ENCODE measurements around the gene JMY.
"Not testable (repeated sequence)": the region's sequence is repeated elsewhere in the genome, so short reads cannot be mapped to it uniquely, and the experiment has no call there.

DNA sequence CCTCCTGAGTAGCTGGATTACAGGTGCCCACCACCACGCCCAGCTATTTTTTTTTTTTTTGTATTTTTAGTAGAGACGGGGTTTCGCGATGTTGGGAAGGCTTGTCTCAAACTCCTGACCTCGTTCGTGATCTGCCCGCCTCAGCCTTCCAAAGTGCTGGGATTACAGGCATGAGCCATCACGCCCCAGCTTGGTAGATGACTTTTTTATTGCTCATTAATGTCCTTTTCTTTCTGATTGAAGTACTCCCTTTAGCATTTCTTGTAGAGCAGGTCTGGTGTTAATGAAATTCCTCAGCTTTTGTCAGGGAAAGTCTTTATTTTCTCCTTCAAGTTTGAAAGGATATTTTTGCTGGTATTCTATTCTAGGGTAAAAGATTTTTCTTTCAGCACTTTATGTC is 18.1 kb downstream of the JMY start:
- TF ChIP-seq, protein P1, sequence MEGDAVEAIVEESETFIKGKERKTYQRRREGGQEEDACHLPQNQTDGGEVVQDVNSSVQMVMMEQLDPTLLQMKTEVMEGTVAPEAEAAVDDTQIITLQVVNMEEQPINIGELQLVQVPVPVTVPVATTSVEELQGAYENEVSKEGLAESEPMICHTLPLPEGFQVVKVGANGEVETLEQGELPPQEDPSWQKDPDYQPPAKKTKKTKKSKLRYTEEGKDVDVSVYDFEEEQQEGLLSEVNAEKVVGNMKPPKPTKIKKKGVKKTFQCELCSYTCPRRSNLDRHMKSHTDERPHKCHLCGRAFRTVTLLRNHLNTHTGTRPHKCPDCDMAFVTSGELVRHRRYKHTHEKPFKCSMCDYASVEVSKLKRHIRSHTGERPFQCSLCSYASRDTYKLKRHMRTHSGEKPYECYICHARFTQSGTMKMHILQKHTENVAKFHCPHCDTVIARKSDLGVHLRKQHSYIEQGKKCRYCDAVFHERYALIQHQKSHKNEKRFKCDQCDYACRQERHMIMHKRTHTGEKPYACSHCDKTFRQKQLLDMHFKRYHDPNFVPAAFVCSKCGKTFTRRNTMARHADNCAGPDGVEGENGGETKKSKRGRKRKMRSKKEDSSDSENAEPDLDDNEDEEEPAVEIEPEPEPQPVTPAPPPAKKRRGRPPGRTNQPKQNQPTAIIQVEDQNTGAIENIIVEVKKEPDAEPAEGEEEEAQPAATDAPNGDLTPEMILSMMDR (IDR thresholded peaks at IDR 0.05) = not testable (repeated sequence)
- TF ChIP-seq POLR2A (IDR thresholded peaks at IDR 0.05; ENCODE audit: low read depth) = not testable (repeated sequence)

Data from esophagus muscularis mucosa (tissue), 3 donors.